Panc1 (cell line): ENCODE data around the gene REXO4. TPM values are rescaled to one million over a fixed set of nuclear protein-coding genes. Genes with fewer than 3 reads are reported as not detected.

Experiments used
- ATAC-seq: fragments of 200-7000 bp; cut with Tn5 transposase; 2 replicates; pipeline ENCODE4 v1.9.1; 2020; ENCODE audit warnings: mild to moderate bottlenecking, moderate library complexity
- BruUV-seq: library from RNA; stranded (reverse); fragments of 400-500 nt; replicated peaks from 2 replicates; lab custom pipeline; 2021; lab: Mats Ljungman, UMichigan
- CTCF ChIA-PET: fragments of 300-600 bp; sonication (Branson Sonifier 250); formaldehyde crosslinking; loops from one replicate; lab custom pipeline; 2022; ENCODE audit warnings: antibody characterized with exemption; lab: Charles Lee
- POLR2A ChIA-PET: fragments of 300-600 bp; sonication (Branson Sonifier 250); formaldehyde crosslinking; loops from one replicate; lab custom pipeline; 2022; ENCODE audit warnings: antibody characterized with exemption; lab: Charles Lee
- DNase-seq: peaks from one replicate; pipeline ENCODE4 v3.0.0-alpha.2; 2010; ENCODE audit warnings: low read depth, low spot score
- H3K27ac ChIP-seq: 2 replicates; pipeline ENCODE4 v1.5.1; 2011; ENCODE audit warnings: mild to moderate bottlenecking, low read length, inconsistent platforms
- H3K27me3 ChIP-seq: fragments of 200-500 bp; sonication (Bioruptor generic); 2 replicates; pipeline ENCODE4 v1.6.0; 2014; ENCODE audit warnings: low read length, inconsistent platforms; ENCODE audit not compliant: control insufficient read depth, insufficient read depth
- H3K36me3 ChIP-seq: fragments of 200-500 bp; sonication (Bioruptor generic); 2 replicates; pipeline ENCODE4 v1.5.1; 2014; ENCODE audit warnings: inconsistent platforms, mild to moderate bottlenecking, low read length, moderate library complexity; ENCODE audit not compliant: control insufficient read depth, insufficient read depth
- H3K4me1 ChIP-seq: 2 replicates; pipeline ENCODE4 v1.5.1; 2011; ENCODE audit warnings: inconsistent platforms, mild to moderate bottlenecking, low read length, moderate library complexity; ENCODE audit not compliant: control insufficient read depth, insufficient read depth
- H3K4me3 ChIP-seq, 2 experiments: 2 replicates each; pipeline ENCODE4 v1.5.1; 2011 to 2012; ENCODE audit warnings: low read depth in 2 of 2, low read length in 2 of 2, mild to moderate bottlenecking in 2 of 2, inconsistent platforms in 1 of 2, moderate library complexity in 1 of 2
- H3K9me3 ChIP-seq: fragments of 200-500 bp; sonication (Bioruptor generic); 2 replicates; pipeline ENCODE4 v1.5.1; 2014; ENCODE audit warnings: low read depth, mild to moderate bottlenecking, inconsistent platforms, low read length, moderate library complexity; ENCODE audit not compliant: control insufficient read depth, insufficient read depth
- CTCF ChIP-seq: fragments of 450-650 bp; IDR thresholded peaks from 2 replicates; pipeline ENCODE4 v1.5.1; 2017; ENCODE audit warnings: mild to moderate bottlenecking
- POLR2AphosphoS5 ChIP-seq: IDR thresholded peaks from 2 replicates; pipeline ENCODE4 v1.6.1; 2012; ENCODE audit warnings: mild to moderate bottlenecking, low read depth, low read length, moderate library complexity
- REST ChIP-seq, 2 experiments: IDR thresholded peaks; 2 replicates each; pipeline ENCODE4 v1.6.1; 2011 to 2012; ENCODE audit warnings: low read depth in 2 of 2, control low read depth in 1 of 2, low read length in 1 of 2, mild to moderate bottlenecking in 1 of 2, moderate library complexity in 1 of 2; ENCODE audit not compliant: insufficient read depth in 1 of 2
- SIN3A ChIP-seq: IDR thresholded peaks from 2 replicates; pipeline ENCODE4 v1.6.1; 2012; ENCODE audit warnings: low read depth, mild to moderate bottlenecking, low read length, moderate library complexity, borderline replicate concordance; ENCODE audit not compliant: insufficient read depth
- TCF7L2 ChIP-seq: IDR thresholded peaks from 2 replicates; pipeline ENCODE4 v1.6.1; 2011; ENCODE audit warnings: mild to moderate bottlenecking, low read depth, low read length, inconsistent platforms
- in situ Hi-C: cut with HindIII; loops from 2 replicates; pipeline ENCODE4 v1.10.0; 2016; ENCODE audit warnings: low sequenced_read_pairs, low pct_unique_long_range_greater_than_20kb
- intact Hi-C: fragments of 100-400 bp; cut with micrococcal nuclease; formaldehyde crosslinking; loops from one replicate; pipeline ENCODE4 v1.10.0; 2022; ENCODE audit not compliant: unreplicated experiment
- total RNA-seq: library from RNA; stranded (reverse); gene quantifications from one replicate; pipeline ENCODE4 v1.2.1, GENCODE V29; 2021; ENCODE audit not compliant: unreplicated experiment

Gene REXO4
- total RNA-seq, 1 experiment from 2014 or later, result 19.9 TPM

- POLR2A ChIA-PET, result no interaction called here
- BruUV-seq, result TSS peak; percentile 87
- intact Hi-C loops, result no loop called here
- Histone ChIP-seq H3K27ac (peak overlapping the region; percentile 94), H3K27me3 (no peaks in the 10 kb centered on the region), H3K4me3 (peak overlapping the region; percentile 87 to 97), H3K4me1 (peaks cover 15% of the 10 kb centered on the region), H3K36me3 (peaks cover 5% of the 10 kb centered on the region; the same call in 1 of the 2 replicates), H3K9me3 (no peaks in the 10 kb centered on the region)
- TF ChIP-seq SIN3A, result no peak
- no peak for TF ChIP-seq REST (IDR thresholded peaks at IDR 0.05; ENCODE audit: insufficient read depth in 1 of 2, low read depth in 2 of 2, low read length in 1 of 2)
- no peak for TF ChIP-seq TCF7L2
- no peak for TF ChIP-seq CTCF
- no peak for TF ChIP-seq POLR2AphosphoS5
- CTCF ChIA-PET, result no interaction called here
- no peak for DNase-seq
- in situ Hi-C loops, result no loop called here
- no peak for ATAC-seq
Measured at GRCh38 chr9:133374612-133375115, 43.1 kb downstream of the REXO4 start.

GRCh38 chr9:133372144-133372543 lies 45.7 kb downstream of the REXO4 start:
- CTCF ChIA-PET, result no interaction called here

More at GRCh38 chr9:133372144-133372543, 45.7 kb downstream of the REXO4 start:
- H3K36me3 ChIP-seq, result peaks cover 5% of the 10 kb centered on the region; the same call in 1 of the 2 replicates
- H3K27ac ChIP-seq, result no peak overlapping the region
- in situ Hi-C loops (no loop called here), intact Hi-C loops (no loop called here)
- POLR2A ChIA-PET, result no interaction called here
- H3K4me1 ChIP-seq, result peaks cover 18% of the 10 kb centered on the region
- BruUV-seq, result no TSS peak
- H3K9me3 ChIP-seq, result no peaks in the 10 kb centered on the region
- no peaks in the 10 kb centered on the region for H3K27me3 ChIP-seq
- TF ChIP-seq REST (IDR thresholded peaks at IDR 0.05; ENCODE audit: insufficient read depth in 1 of 2, low read depth in 2 of 2, low read length in 1 of 2), result no peak
- TF ChIP-seq POLR2AphosphoS5, result no peak
- H3K4me3 ChIP-seq, result no peak overlapping the region
- ATAC-seq (no peak), DNase-seq (no peak)
